ENCODE data around the gene TNFAIP1.
A peak's percentile ranks its signal among the peaks of the same experiment; 100 is the strongest.

The TNFAIP1 gene

GRCh38 chr17:28348979-28349378, 13.4 kb downstream of the TNFAIP1 start:
- no peak overlapping the region for H3K9ac ChIP-seq
- H3K27me3 ChIP-seq (ENCODE audit: control insufficient read depth, insufficient read depth, low read length), result no peaks in the 10 kb centered on the region
- H3K36me3 ChIP-seq (ENCODE audit: control insufficient read depth, insufficient read depth, low read length), result no peaks in the 10 kb centered on the region
- TF ChIP-seq, protein P1, sequence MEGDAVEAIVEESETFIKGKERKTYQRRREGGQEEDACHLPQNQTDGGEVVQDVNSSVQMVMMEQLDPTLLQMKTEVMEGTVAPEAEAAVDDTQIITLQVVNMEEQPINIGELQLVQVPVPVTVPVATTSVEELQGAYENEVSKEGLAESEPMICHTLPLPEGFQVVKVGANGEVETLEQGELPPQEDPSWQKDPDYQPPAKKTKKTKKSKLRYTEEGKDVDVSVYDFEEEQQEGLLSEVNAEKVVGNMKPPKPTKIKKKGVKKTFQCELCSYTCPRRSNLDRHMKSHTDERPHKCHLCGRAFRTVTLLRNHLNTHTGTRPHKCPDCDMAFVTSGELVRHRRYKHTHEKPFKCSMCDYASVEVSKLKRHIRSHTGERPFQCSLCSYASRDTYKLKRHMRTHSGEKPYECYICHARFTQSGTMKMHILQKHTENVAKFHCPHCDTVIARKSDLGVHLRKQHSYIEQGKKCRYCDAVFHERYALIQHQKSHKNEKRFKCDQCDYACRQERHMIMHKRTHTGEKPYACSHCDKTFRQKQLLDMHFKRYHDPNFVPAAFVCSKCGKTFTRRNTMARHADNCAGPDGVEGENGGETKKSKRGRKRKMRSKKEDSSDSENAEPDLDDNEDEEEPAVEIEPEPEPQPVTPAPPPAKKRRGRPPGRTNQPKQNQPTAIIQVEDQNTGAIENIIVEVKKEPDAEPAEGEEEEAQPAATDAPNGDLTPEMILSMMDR (IDR thresholded peaks at IDR 0.05), result no peak
- no peak overlapping the region for H3K4me2 ChIP-seq (ENCODE audit: low read length)
- H2AFZ ChIP-seq, result no peak overlapping the region
- H3K27ac ChIP-seq, result no peak overlapping the region
- peaks cover 20% of the 10 kb centered on the region for H3K4me1 ChIP-seq
- H3K9me3 ChIP-seq (ENCODE audit: control insufficient read depth, low read length), result no peaks in the 10 kb centered on the region
- no peak overlapping the region for H3K4me3 ChIP-seq (ENCODE audit: low read depth, low read length)
- no peaks in the 10 kb centered on the region for H3K79me2 ChIP-seq

DNA sequence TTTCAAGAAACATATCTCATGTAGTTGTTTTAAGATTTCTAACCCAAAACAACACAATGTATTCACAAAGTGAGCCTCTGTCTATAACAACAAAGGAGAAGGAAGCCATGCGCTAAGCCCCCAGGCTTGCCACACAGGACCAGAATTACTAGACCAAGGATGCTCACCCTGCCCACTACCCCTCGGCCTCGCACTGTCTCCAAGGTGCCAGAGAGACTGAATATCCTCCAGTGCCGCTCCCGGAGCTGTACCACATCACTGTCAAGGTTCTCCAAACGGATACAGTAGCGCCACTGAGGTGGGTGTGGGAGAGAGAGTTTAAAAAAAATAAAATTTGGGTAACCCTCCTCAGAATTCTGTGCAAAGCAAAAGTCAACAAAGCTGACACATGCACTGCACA, 14.7 kb downstream of the TNFAIP1 start:
- TF ChIP-seq, protein P1 (IDR thresholded peaks at IDR 0.05), result no peak
- Histone ChIP-seq H3K79me2 (no peaks in the 10 kb centered on the region), H3K27ac (no peak overlapping the region), H2AFZ (no peak overlapping the region), H3K4me2 (ENCODE audit: low read length) (no peak overlapping the region), H3K9me3 (ENCODE audit: control insufficient read depth, low read length) (no peaks in the 10 kb centered on the region), H3K4me1 (peaks cover 18% of the 10 kb centered on the region), H3K36me3 (ENCODE audit: control insufficient read depth, insufficient read depth, low read length) (no peaks in the 10 kb centered on the region), H3K9ac (no peak overlapping the region), H3K27me3 (ENCODE audit: control insufficient read depth, insufficient read depth, low read length) (no peaks in the 10 kb centered on the region), H3K4me3 (ENCODE audit: low read depth, low read length) (no peak overlapping the region)

GRCh38 chr17:28357061-28357900, 21.7 kb downstream of the TNFAIP1 start, which contains the start of gene POLDIP2:
Gene POLDIP2, minus strand, starts transcription at chr17:28357527. Its CDS starts 79 bp downstream, at chr17:28357448.
- Histone ChIP-seq H3K4me3 (ENCODE audit: low read depth, low read length) (peak within 1 kb of the TSS; percentile 90), H3K4me2 (ENCODE audit: low read length) (peak within 1 kb of the TSS; percentile 96), H3K9ac (peak within 1 kb of the TSS; percentile 68), H3K79me2 (peaks cover 15% of the 10 kb centered on the region), H2AFZ (peak within 1 kb of the TSS; percentile 87), H3K9me3 (ENCODE audit: control insufficient read depth, low read length) (no peaks in the 10 kb centered on the region), H3K27me3 (ENCODE audit: control insufficient read depth, insufficient read depth, low read length) (no peaks in the 10 kb centered on the region), H3K27ac (peak within 1 kb of the TSS; percentile 68), H3K36me3 (ENCODE audit: control insufficient read depth, insufficient read depth, low read length) (no peaks in the 10 kb centered on the region), H3K4me1 (peaks cover 15% of the 10 kb centered on the region)
- TF ChIP-seq, protein P1 (IDR thresholded peaks at IDR 0.05), result peak; percentile 15

GRCh38 chr17:28357901-28358197, 22.3 kb downstream of the TNFAIP1 start:
- Histone ChIP-seq H3K4me2 (ENCODE audit: low read length) (peak overlapping the region; percentile 96), H3K36me3 (ENCODE audit: control insufficient read depth, insufficient read depth, low read length) (no peaks in the 10 kb centered on the region), H3K27ac (peak overlapping the region; percentile 66)

More at GRCh38 chr17:28357901-28358197, 22.3 kb downstream of the TNFAIP1 start:
- TF ChIP-seq, protein P1 (IDR thresholded peaks at IDR 0.05), result no peak
- Histone ChIP-seq H3K79me2 (peaks cover 15% of the 10 kb centered on the region), H3K9ac (peak overlapping the region; percentile 21), H3K4me3 (ENCODE audit: low read depth, low read length) (peak overlapping the region; percentile 90), H2AFZ (peak overlapping the region; percentile 87), H3K4me1 (peaks cover 15% of the 10 kb centered on the region), H3K9me3 (ENCODE audit: control insufficient read depth, low read length) (no peaks in the 10 kb centered on the region), H3K27me3 (ENCODE audit: control insufficient read depth, insufficient read depth, low read length) (no peaks in the 10 kb centered on the region)
